Panc1 (cell line): ENCODE data around the gene DYDC1. TPM values are rescaled to one million over a fixed set of nuclear protein-coding genes. Genes with fewer than 3 reads are reported as not detected.

Experiments used
- ATAC-seq: fragments of 200-7000 bp; cut with Tn5 transposase; 2 replicates; pipeline ENCODE4 v1.9.1; 2020; ENCODE audit warnings: mild to moderate bottlenecking, moderate library complexity
- BruUV-seq: library from RNA; stranded (reverse); fragments of 400-500 nt; replicated peaks from 2 replicates; lab custom pipeline; 2021; lab: Mats Ljungman, UMichigan
- CTCF ChIA-PET: fragments of 300-600 bp; sonication (Branson Sonifier 250); formaldehyde crosslinking; loops from one replicate; lab custom pipeline; 2022; ENCODE audit warnings: antibody characterized with exemption; lab: Charles Lee
- POLR2A ChIA-PET: fragments of 300-600 bp; sonication (Branson Sonifier 250); formaldehyde crosslinking; loops from one replicate; lab custom pipeline; 2022; ENCODE audit warnings: antibody characterized with exemption; lab: Charles Lee
- DNase-seq: peaks from one replicate; pipeline ENCODE4 v3.0.0-alpha.2; 2010; ENCODE audit warnings: low read depth, low spot score
- H3K27ac ChIP-seq: 2 replicates; pipeline ENCODE4 v1.5.1; 2011; ENCODE audit warnings: mild to moderate bottlenecking, low read length, inconsistent platforms
- H3K27me3 ChIP-seq: fragments of 200-500 bp; sonication (Bioruptor generic); 2 replicates; pipeline ENCODE4 v1.6.0; 2014; ENCODE audit warnings: low read length, inconsistent platforms; ENCODE audit not compliant: control insufficient read depth, insufficient read depth
- H3K36me3 ChIP-seq: fragments of 200-500 bp; sonication (Bioruptor generic); 2 replicates; pipeline ENCODE4 v1.5.1; 2014; ENCODE audit warnings: inconsistent platforms, mild to moderate bottlenecking, low read length, moderate library complexity; ENCODE audit not compliant: control insufficient read depth, insufficient read depth
- H3K4me1 ChIP-seq: 2 replicates; pipeline ENCODE4 v1.5.1; 2011; ENCODE audit warnings: inconsistent platforms, mild to moderate bottlenecking, low read length, moderate library complexity; ENCODE audit not compliant: control insufficient read depth, insufficient read depth
- H3K4me3 ChIP-seq, 2 experiments: 2 replicates each; pipeline ENCODE4 v1.5.1; 2011 to 2012; ENCODE audit warnings: low read depth in 2 of 2, low read length in 2 of 2, mild to moderate bottlenecking in 2 of 2, inconsistent platforms in 1 of 2, moderate library complexity in 1 of 2
- H3K9me3 ChIP-seq: fragments of 200-500 bp; sonication (Bioruptor generic); 2 replicates; pipeline ENCODE4 v1.5.1; 2014; ENCODE audit warnings: low read depth, mild to moderate bottlenecking, inconsistent platforms, low read length, moderate library complexity; ENCODE audit not compliant: control insufficient read depth, insufficient read depth
- CTCF ChIP-seq: fragments of 450-650 bp; IDR thresholded peaks from 2 replicates; pipeline ENCODE4 v1.5.1; 2017; ENCODE audit warnings: mild to moderate bottlenecking
- POLR2AphosphoS5 ChIP-seq: IDR thresholded peaks from 2 replicates; pipeline ENCODE4 v1.6.1; 2012; ENCODE audit warnings: mild to moderate bottlenecking, low read depth, low read length, moderate library complexity
- REST ChIP-seq, 2 experiments: IDR thresholded peaks; 2 replicates each; pipeline ENCODE4 v1.6.1; 2011 to 2012; ENCODE audit warnings: low read depth in 2 of 2, control low read depth in 1 of 2, low read length in 1 of 2, mild to moderate bottlenecking in 1 of 2, moderate library complexity in 1 of 2; ENCODE audit not compliant: insufficient read depth in 1 of 2
- SIN3A ChIP-seq: IDR thresholded peaks from 2 replicates; pipeline ENCODE4 v1.6.1; 2012; ENCODE audit warnings: low read depth, mild to moderate bottlenecking, low read length, moderate library complexity, borderline replicate concordance; ENCODE audit not compliant: insufficient read depth
- TCF7L2 ChIP-seq: IDR thresholded peaks from 2 replicates; pipeline ENCODE4 v1.6.1; 2011; ENCODE audit warnings: mild to moderate bottlenecking, low read depth, low read length, inconsistent platforms
- in situ Hi-C: cut with HindIII; loops from 2 replicates; pipeline ENCODE4 v1.10.0; 2016; ENCODE audit warnings: low sequenced_read_pairs, low pct_unique_long_range_greater_than_20kb
- intact Hi-C: fragments of 100-400 bp; cut with micrococcal nuclease; formaldehyde crosslinking; loops from one replicate; pipeline ENCODE4 v1.10.0; 2022; ENCODE audit not compliant: unreplicated experiment
- total RNA-seq: library from RNA; stranded (reverse); gene quantifications from one replicate; pipeline ENCODE4 v1.2.1, GENCODE V29; 2021; ENCODE audit not compliant: unreplicated experiment

Gene DYDC1
- total RNA-seq, 1 experiment from 2014 or later = not detected

GRCh38 chr10:80380185-80380584 is 23.6 kb upstream of the DYDC1 start:
- DNase-seq (no peak), ATAC-seq (no peak)
- no TSS peak for BruUV-seq
- CTCF ChIA-PET = no interaction called here
- no peaks in the 10 kb centered on the region for H3K4me1 ChIP-seq
- H3K27me3 ChIP-seq = peaks cover 10% of the 10 kb centered on the region; the same call in 1 of the 2 replicates
- no peaks in the 10 kb centered on the region for H3K36me3 ChIP-seq
- no peak overlapping the region for H3K27ac ChIP-seq
- in situ Hi-C loops = no loop called here
- no peaks in the 10 kb centered on the region for H3K9me3 ChIP-seq
- intact Hi-C loops = loop anchor here (5.0 kb wide), 2 partner anchors 62 to 127 kb away; no protein-coding TSS in a partner anchor
- TF ChIP-seq TCF7L2 = no peak
- TF ChIP-seq REST (IDR thresholded peaks at IDR 0.05; ENCODE audit: insufficient read depth in 1 of 2, low read depth in 2 of 2, low read length in 1 of 2) = no peak
- POLR2A ChIA-PET = no interaction called here
- no peak overlapping the region for H3K4me3 ChIP-seq

GRCh38 chr10:80379701-80380100 is 23.1 kb upstream of the DYDC1 start:
- in situ Hi-C loops (no loop called here), intact Hi-C loops (loop anchor here (5.0 kb wide), 2 partner anchors 63 to 128 kb away; no protein-coding TSS in a partner anchor)
- DNase-seq = no peak
- POLR2A ChIA-PET = no interaction called here
- Histone ChIP-seq H3K27me3 (peaks cover 10% of the 10 kb centered on the region; the same call in 1 of the 2 replicates), H3K4me3 (no peak overlapping the region), H3K36me3 (no peaks in the 10 kb centered on the region), H3K27ac (no peak overlapping the region), H3K9me3 (no peaks in the 10 kb centered on the region), H3K4me1 (no peaks in the 10 kb centered on the region)
- TF ChIP-seq POLR2AphosphoS5 (no peak), CTCF (no peak), TCF7L2 (no peak), SIN3A (no peak), REST (IDR thresholded peaks at IDR 0.05; ENCODE audit: insufficient read depth in 1 of 2, low read depth in 2 of 2, low read length in 1 of 2) (no peak)
- BruUV-seq = no TSS peak
- no peak for ATAC-seq
- CTCF ChIA-PET = no interaction called here
